Prostate gland (tissue), 2 donors: Measurements from ENCODE around the gene NAV2.

Source experiments
- POLR2AphosphoS5 ChIP-seq: sonication (generic); formaldehyde crosslinking; IDR thresholded peaks from one replicate; pipeline ENCODE4 v1.6.1; 2017; ENCODE audit warnings: antibody characterized with exemption
- TF ChIP-seq, protein P1 (sequence below), 4 experiments: fragments of 200-600 bp in 2 of 4; fragments of 450-650 bp in 2 of 4; sonication (generic) in 2 of 4; IDR thresholded peaks; 1 replicate in 3 of 4; 2 replicates in 1 of 4; pipeline ENCODE4 v1.5.1; 2016 to 2019; ENCODE audit warnings: antibody characterized with exemption in 4 of 4, mild to moderate bottlenecking in 2 of 4, moderate library complexity in 2 of 4

GRCh38 chr11:19704213-19704612 is 8.4 kb upstream of the NAV2 start:
- TF ChIP-seq, protein P1, sequence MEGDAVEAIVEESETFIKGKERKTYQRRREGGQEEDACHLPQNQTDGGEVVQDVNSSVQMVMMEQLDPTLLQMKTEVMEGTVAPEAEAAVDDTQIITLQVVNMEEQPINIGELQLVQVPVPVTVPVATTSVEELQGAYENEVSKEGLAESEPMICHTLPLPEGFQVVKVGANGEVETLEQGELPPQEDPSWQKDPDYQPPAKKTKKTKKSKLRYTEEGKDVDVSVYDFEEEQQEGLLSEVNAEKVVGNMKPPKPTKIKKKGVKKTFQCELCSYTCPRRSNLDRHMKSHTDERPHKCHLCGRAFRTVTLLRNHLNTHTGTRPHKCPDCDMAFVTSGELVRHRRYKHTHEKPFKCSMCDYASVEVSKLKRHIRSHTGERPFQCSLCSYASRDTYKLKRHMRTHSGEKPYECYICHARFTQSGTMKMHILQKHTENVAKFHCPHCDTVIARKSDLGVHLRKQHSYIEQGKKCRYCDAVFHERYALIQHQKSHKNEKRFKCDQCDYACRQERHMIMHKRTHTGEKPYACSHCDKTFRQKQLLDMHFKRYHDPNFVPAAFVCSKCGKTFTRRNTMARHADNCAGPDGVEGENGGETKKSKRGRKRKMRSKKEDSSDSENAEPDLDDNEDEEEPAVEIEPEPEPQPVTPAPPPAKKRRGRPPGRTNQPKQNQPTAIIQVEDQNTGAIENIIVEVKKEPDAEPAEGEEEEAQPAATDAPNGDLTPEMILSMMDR (IDR thresholded peaks at IDR 0.05) = no peak
- TF ChIP-seq POLR2AphosphoS5 = no peak
